ENCODE data around the gene CGB8.
A peak's percentile ranks its signal among the peaks of the same experiment; 100 is the strongest.

CGB8 gene

GRCh38 chr19:49004133-49004532 is 44.8 kb downstream of the CGB8 start:
- no peak for DNase-seq

GRCh38 chr19:48999481-49000325 is 49.2 kb downstream of the CGB8 start:
- peak; percentile 67 for DNase-seq

- peak; percentile 27 for DNase-seq
Measured at GRCh38 chr19:48997972-48998371, 50.9 kb downstream of the CGB8 start.
